OCI-LY7 (cell line): ENCODE results near the gene C3orf20. TPM values are rescaled to one million over a fixed set of nuclear protein-coding genes. Genes with fewer than 3 reads are reported as not detected.
A peak's percentile ranks its signal among the peaks of the same experiment; 100 is the strongest.

Experiments
- BruUV-seq: library from RNA; stranded (reverse); fragments of 400-500 nt; replicated peaks from 2 replicates; lab custom pipeline; 2021; lab: Mats Ljungman, UMichigan
- CTCF ChIA-PET: fragments of 300-600 bp; sonication (Branson Sonifier 250); formaldehyde crosslinking; loops from one replicate; lab custom pipeline; 2022; ENCODE audit warnings: antibody characterized with exemption; ENCODE audit not compliant: unreplicated experiment; lab: Charles Lee
- POLR2A ChIA-PET: fragments of 300-600 bp; sonication (Branson Sonifier 250); formaldehyde crosslinking; loops from one replicate; lab custom pipeline; 2022; ENCODE audit warnings: antibody characterized with exemption; lab: Charles Lee
- DNase-seq: peaks from one replicate; pipeline ENCODE4 v3.0.0-alpha.2; 2015; ENCODE audit warnings: low spot score
- H2AFZ ChIP-seq: fragments of 200-600 bp; sonication (generic), shearing (Covaris generic); 2 replicates; pipeline ENCODE4 v1.6.1; 2014; ENCODE audit warnings: mild to moderate bottlenecking, antibody characterized with exemption, low read length, moderate library complexity
- H3K27ac ChIP-seq: fragments of 200-600 bp; sonication (generic); 2 replicates; pipeline ENCODE4 v1.5.1; 2014; ENCODE audit warnings: mixed run types, low read depth, mild to moderate bottlenecking, moderate library complexity, low read length, inconsistent platforms; ENCODE audit not compliant: poor library complexity, severe bottlenecking
- H3K36me3 ChIP-seq: fragments of 200-600 bp; sonication (generic); 2 replicates; pipeline ENCODE4 v1.6.1; 2014; ENCODE audit warnings: mild to moderate bottlenecking, antibody characterized with exemption, low read length, moderate library complexity, mixed read lengths; ENCODE audit not compliant: insufficient read depth
- H3K4me1 ChIP-seq: fragments of 200-600 bp; sonication (generic); 2 replicates; pipeline ENCODE4 v1.5.1; 2014; ENCODE audit warnings: mild to moderate bottlenecking, low read length; ENCODE audit not compliant: insufficient read depth, poor library complexity, severe bottlenecking
- H3K4me2 ChIP-seq: fragments of 200-600 bp; sonication (generic); 2 replicates; pipeline ENCODE4 v1.6.1; 2014; ENCODE audit warnings: mild to moderate bottlenecking, low read length
- H3K4me3 ChIP-seq: fragments of 200-600 bp; sonication (generic); 2 replicates; pipeline ENCODE4 v1.5.1; 2014; ENCODE audit warnings: mild to moderate bottlenecking, low read depth, low read length; ENCODE audit not compliant: poor library complexity, severe bottlenecking
- H3K79me2 ChIP-seq: fragments of 200-600 bp; sonication (generic); 2 replicates; pipeline ENCODE4 v1.6.1; 2016; ENCODE audit warnings: low read depth, mild to moderate bottlenecking, low read length, moderate library complexity, mixed read lengths; ENCODE audit not compliant: insufficient read depth
- H3K9me2 ChIP-seq: fragments of 200-600 bp; sonication (generic); 2 replicates; pipeline ENCODE4 v1.6.1; 2016; ENCODE audit warnings: mild to moderate bottlenecking, low read length, mixed read lengths; ENCODE audit not compliant: insufficient read depth
- H3K9me3 ChIP-seq: fragments of 200-600 bp; sonication (generic); 2 replicates; pipeline ENCODE4 v1.6.1; 2014; ENCODE audit warnings: mild to moderate bottlenecking, mixed run types, low read length, mixed read lengths
- H4K20me1 ChIP-seq: fragments of 200-600 bp; sonication (generic); 2 replicates; pipeline ENCODE4 v1.6.1; 2014; ENCODE audit warnings: mild to moderate bottlenecking, antibody characterized with exemption, low read length, moderate library complexity, mixed read lengths; ENCODE audit not compliant: insufficient read depth
- EZH2phosphoT487 ChIP-seq: fragments of 200-600 bp; sonication (generic); IDR thresholded peaks from 2 replicates; pipeline ENCODE4 v1.6.1; 2018; ENCODE audit warnings: low read depth, borderline replicate concordance, mild to moderate bottlenecking, mixed run types, antibody characterized with exemption, low read length, moderate library complexity, mixed read lengths
- intact Hi-C: fragments of 100-400 bp; cut with micrococcal nuclease; formaldehyde crosslinking; loops from one replicate; pipeline ENCODE4 v1.10.0; 2022; ENCODE audit not compliant: unreplicated experiment
- total RNA-seq, 2 experiments: library from RNA; depleted of rRNA in 1 of 2; stranded (reverse); fragments of >200 nt in 1 of 2; shearing (Covaris generic) in 1 of 2; gene quantifications; 2 replicates each; pipeline ENCODE4 v1.2.3, GENCODE V29; 2014 to 2022
- TF ChIP-seq, protein P1 (sequence below): fragments of 200-600 bp; sonication (generic); conservative IDR thresholded peaks from 2 replicates; pipeline ENCODE4 v1.5.1; 2014; ENCODE audit warnings: mild to moderate bottlenecking, antibody characterized with exemption, low read length, moderate library complexity, mixed read lengths

The C3orf20 gene
- total RNA-seq, 2 experiments from 2014 or later = 2.2 to 2.7 TPM

DNA sequence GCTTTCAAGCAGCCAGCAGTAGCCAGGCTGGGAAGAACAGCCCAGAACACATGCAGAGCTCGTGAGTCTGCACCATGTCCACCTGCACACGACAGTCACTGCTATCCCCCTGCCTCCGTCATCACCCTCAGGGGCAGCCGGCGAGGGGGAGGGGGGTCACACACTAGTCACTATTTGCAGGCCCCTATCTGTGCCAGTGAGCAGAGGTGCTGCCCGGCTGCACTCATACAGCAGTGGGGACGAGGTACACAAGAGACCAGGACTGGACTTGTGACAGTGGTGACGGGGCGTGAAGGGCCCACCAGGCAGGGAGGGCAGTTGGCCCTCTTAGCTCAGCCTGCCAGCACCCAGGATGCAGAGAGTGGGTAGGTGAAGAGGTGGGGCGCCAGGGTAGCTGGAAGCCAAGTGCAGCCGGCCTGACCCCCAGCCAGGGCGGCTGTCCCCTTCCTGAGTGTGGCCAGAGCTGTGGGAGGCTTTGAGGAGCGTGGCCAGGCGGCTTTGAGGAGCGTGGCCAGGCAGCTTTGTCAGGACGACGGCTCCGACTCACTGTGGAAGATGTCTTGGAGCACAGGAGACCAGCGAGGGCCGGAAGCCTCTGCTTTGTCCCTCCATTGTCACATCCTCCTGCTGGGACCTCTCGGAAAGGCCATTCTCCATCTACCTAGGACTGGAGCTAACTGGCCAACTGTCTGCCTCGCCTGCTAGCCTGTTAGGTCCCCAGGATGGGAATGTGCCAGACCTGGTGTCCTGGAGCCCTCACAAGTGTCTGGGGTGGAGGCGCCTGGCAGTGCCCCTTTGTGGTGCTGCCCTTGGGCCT is 91.7 kb downstream of the C3orf20 start:
- TF ChIP-seq EZH2phosphoT487 = no peak
- TF ChIP-seq, protein P1, sequence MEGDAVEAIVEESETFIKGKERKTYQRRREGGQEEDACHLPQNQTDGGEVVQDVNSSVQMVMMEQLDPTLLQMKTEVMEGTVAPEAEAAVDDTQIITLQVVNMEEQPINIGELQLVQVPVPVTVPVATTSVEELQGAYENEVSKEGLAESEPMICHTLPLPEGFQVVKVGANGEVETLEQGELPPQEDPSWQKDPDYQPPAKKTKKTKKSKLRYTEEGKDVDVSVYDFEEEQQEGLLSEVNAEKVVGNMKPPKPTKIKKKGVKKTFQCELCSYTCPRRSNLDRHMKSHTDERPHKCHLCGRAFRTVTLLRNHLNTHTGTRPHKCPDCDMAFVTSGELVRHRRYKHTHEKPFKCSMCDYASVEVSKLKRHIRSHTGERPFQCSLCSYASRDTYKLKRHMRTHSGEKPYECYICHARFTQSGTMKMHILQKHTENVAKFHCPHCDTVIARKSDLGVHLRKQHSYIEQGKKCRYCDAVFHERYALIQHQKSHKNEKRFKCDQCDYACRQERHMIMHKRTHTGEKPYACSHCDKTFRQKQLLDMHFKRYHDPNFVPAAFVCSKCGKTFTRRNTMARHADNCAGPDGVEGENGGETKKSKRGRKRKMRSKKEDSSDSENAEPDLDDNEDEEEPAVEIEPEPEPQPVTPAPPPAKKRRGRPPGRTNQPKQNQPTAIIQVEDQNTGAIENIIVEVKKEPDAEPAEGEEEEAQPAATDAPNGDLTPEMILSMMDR = no peak
- POLR2A ChIA-PET = interaction anchor here (1.3 kb wide), 1 partner anchor 13 kb away, joined by 3 read pairs; no protein-coding TSS in a partner anchor
- Histone ChIP-seq H3K36me3 (no peaks in the 10 kb centered on the region), H2AFZ (no peak overlapping the region), H3K4me3 (no peak overlapping the region), H3K27ac (no peak overlapping the region), H3K9me3 (no peaks in the 10 kb centered on the region), H3K79me2 (no peaks in the 10 kb centered on the region), H3K9me2 (no peaks in the 10 kb centered on the region), H4K20me1 (no peaks in the 10 kb centered on the region), H3K4me1 (peaks cover 15% of the 10 kb centered on the region), H3K4me2 (no peak overlapping the region; the same call in 1 of the 2 replicates)
- intact Hi-C loops = no loop called here
- BruUV-seq = no TSS peak
- no peak for DNase-seq
- CTCF ChIA-PET = interaction anchor here (0.6 kb wide), 1 partner anchor 160 kb away, joined by 4 read pairs; no protein-coding TSS in a partner anchor

DNA sequence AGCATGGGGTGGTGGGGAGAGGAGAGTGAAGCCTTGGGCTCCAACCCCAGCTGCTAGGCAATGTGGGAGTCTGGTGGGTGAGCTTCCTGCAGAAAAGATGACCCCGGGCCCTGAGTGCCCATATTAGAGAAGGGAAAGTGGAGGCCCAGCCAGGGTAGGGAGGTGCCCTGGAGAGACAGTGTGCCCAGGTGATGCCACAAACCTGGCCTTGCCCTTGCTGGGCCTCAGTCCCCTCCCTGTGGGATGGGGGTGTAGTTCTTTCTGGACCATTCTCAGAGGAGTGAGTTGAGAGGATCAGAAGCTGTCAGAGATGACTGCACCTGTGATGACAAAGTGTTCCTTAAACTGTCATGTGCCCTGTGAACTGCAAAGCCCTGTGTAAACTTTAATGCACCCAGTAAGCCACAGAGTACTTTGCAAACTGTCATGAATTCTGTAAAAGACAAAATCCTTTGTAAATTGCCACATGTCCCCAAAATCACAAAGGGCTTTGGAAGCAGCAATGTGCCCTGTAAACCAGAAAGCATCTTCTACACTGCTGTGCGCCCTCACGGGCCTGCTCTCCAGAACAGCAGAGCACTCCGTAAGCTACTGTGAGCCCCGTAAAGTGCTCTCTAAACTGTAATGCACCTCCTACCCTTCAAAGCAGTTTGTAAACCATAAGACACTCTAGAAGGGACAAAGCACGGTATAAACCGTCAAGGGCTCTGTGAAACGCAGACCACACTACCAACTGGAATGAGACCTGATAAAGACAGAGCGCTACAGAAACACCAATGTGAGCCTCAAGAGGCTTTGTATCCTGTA is 92.5 kb downstream of the C3orf20 start:
- ChIA-PET CTCF (interaction anchor here (0.6 kb wide), 1 partner anchor 161 kb away, joined by 4 read pairs; no protein-coding TSS in a partner anchor), POLR2A (interaction anchor here (1.2 kb wide), 1 partner anchor 78 kb away, joined by 4 read pairs; no protein-coding TSS in a partner anchor)
- intact Hi-C loops = no loop called here
- Histone ChIP-seq H3K79me2 (no peaks in the 10 kb centered on the region), H3K4me2 (no peak overlapping the region; the same call in 1 of the 2 replicates), H3K4me1 (peaks cover 8% of the 10 kb centered on the region), H3K4me3 (no peak overlapping the region), H3K36me3 (no peaks in the 10 kb centered on the region), H3K9me2 (no peaks in the 10 kb centered on the region), H3K27ac (no peak overlapping the region), H3K9me3 (no peaks in the 10 kb centered on the region), H4K20me1 (no peaks in the 10 kb centered on the region), H2AFZ (no peak overlapping the region)
- DNase-seq = peak; percentile 16
- BruUV-seq = no TSS peak
- no peak for TF ChIP-seq EZH2phosphoT487
- TF ChIP-seq, protein P1 = no peak
